NB4 (cell line): Measurements from ENCODE around the gene HECW1.

Source experiments
- MYC ChIP-seq: IDR thresholded peaks from 2 replicates; pipeline ENCODE4 v1.6.1; 2011; ENCODE audit warnings: low read depth, low read length
- POLR2A ChIP-seq: IDR thresholded peaks from 2 replicates; pipeline ENCODE4 v1.6.1; 2011; ENCODE audit warnings: mild to moderate bottlenecking; ENCODE audit not compliant: insufficient read length; ENCODE audit errors: extremely low read depth
- TF ChIP-seq, protein P1 (sequence below): IDR thresholded peaks from one replicate; pipeline ENCODE4 v1.5.1; 2012; ENCODE audit warnings: low read depth, low read length
- TF ChIP-seq, protein P2 (sequence below): IDR thresholded peaks from 2 replicates; pipeline ENCODE4 v1.6.1; 2011; ENCODE audit warnings: low read depth, low read length

DNA sequence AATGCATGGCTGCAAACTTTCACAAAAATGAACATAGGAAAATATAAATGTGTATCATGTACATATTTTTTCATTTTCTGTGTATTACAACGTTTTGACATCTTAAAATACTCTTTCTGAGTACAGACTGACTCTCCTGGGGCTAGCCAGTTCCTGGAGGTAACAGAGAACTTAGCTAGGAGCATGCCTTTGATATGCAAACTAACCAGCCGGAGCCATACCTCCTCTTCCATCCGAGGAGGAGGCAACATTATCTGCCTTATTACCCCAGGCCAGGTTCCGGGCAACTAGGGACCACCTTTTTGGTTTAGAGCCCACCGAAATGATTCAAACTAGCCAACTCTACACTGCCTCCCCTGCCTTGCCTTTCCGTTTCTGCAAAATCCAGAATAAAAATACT is 33.7 kb upstream of the HECW1 start:
- TF ChIP-seq, protein P1, sequence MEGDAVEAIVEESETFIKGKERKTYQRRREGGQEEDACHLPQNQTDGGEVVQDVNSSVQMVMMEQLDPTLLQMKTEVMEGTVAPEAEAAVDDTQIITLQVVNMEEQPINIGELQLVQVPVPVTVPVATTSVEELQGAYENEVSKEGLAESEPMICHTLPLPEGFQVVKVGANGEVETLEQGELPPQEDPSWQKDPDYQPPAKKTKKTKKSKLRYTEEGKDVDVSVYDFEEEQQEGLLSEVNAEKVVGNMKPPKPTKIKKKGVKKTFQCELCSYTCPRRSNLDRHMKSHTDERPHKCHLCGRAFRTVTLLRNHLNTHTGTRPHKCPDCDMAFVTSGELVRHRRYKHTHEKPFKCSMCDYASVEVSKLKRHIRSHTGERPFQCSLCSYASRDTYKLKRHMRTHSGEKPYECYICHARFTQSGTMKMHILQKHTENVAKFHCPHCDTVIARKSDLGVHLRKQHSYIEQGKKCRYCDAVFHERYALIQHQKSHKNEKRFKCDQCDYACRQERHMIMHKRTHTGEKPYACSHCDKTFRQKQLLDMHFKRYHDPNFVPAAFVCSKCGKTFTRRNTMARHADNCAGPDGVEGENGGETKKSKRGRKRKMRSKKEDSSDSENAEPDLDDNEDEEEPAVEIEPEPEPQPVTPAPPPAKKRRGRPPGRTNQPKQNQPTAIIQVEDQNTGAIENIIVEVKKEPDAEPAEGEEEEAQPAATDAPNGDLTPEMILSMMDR: no peak
- TF ChIP-seq, protein P2, sequence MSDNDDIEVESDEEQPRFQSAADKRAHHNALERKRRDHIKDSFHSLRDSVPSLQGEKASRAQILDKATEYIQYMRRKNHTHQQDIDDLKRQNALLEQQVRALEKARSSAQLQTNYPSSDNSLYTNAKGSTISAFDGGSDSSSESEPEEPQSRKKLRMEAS: no peak
- TF ChIP-seq POLR2A: no peak
- no peak for TF ChIP-seq MYC
